ENCODE measurements around the gene EPM2A. TPM values are rescaled to one million over a fixed set of nuclear protein-coding genes. Genes with fewer than 3 reads are reported as not detected.

The EPM2A gene
- total RNA-seq, 1 experiment from 2014 or later: 6.4 TPM

GRCh38 chr6:145652572-145652971 is 82.7 kb downstream of the EPM2A start:
- Histone ChIP-seq H3K79me2 (ENCODE audit: insufficient read depth, low read length) (no peaks in the 10 kb centered on the region), H3K4me3 (replicated peaks in 1 of 2; ENCODE audit: low read depth in 1 of 2, low read length in 2 of 2) (no peak overlapping the region), H3K27me3 (ENCODE audit: insufficient read depth, low read length) (no peaks in the 10 kb centered on the region), H3K4me2 (ENCODE audit: low read length) (no peak overlapping the region), H2AFZ (ENCODE audit: low read depth, low read length, poor library complexity, severe bottlenecking) (no peak overlapping the region), H3K9me3 (ENCODE audit: control insufficient read depth in 1 of 2, insufficient read depth in 1 of 2, low read depth in 1 of 2, low read length in 2 of 2) (no peaks in the 10 kb centered on the region), H3K9ac (ENCODE audit: low read length) (no peak overlapping the region), H4K20me1 (ENCODE audit: insufficient read depth) (no peaks in the 10 kb centered on the region), H3K36me3 (ENCODE audit: control insufficient read depth in 1 of 2, insufficient read depth in 2 of 2, low read length in 2 of 2) (no peaks in the 10 kb centered on the region), H3K27ac (ENCODE audit: low read depth, low read length) (no peak overlapping the region), H3K4me1 (ENCODE audit: control insufficient read depth in 1 of 2, insufficient read depth in 2 of 2, low read length in 2 of 2) (no peaks in the 10 kb centered on the region), H3K9me2 (ENCODE audit: insufficient read depth) (no peaks in the 10 kb centered on the region)
- RAD21 ChIA-PET (ENCODE audit: low non-redundant PET in 1 of 2, low total read pairs in 2 of 2, uncharacterized antibody in 2 of 2, unreplicated experiment in 2 of 2): no interaction called here
- ATAC-seq (no peak), DNase-seq (ENCODE audit: low read depth, low spot score) (no peak)
- POLR2A ChIA-PET: no interaction called here
- CTCF ChIA-PET: no interaction called here
- no TSS peak for BruUV-seq (replicated peaks)
- intact Hi-C loops (cut with micrococcal nuclease): no loop called here
- no peak for TF ChIP-seq REST (IDR thresholded peaks at IDR 0.05; ENCODE audit: low read depth)
- TF ChIP-seq ZBTB33 (IDR thresholded peaks at IDR 0.05; ENCODE audit: extremely low read depth, insufficient replicate concordance, low read length): no peak
- TF ChIP-seq, protein P1, sequence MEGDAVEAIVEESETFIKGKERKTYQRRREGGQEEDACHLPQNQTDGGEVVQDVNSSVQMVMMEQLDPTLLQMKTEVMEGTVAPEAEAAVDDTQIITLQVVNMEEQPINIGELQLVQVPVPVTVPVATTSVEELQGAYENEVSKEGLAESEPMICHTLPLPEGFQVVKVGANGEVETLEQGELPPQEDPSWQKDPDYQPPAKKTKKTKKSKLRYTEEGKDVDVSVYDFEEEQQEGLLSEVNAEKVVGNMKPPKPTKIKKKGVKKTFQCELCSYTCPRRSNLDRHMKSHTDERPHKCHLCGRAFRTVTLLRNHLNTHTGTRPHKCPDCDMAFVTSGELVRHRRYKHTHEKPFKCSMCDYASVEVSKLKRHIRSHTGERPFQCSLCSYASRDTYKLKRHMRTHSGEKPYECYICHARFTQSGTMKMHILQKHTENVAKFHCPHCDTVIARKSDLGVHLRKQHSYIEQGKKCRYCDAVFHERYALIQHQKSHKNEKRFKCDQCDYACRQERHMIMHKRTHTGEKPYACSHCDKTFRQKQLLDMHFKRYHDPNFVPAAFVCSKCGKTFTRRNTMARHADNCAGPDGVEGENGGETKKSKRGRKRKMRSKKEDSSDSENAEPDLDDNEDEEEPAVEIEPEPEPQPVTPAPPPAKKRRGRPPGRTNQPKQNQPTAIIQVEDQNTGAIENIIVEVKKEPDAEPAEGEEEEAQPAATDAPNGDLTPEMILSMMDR (IDR thresholded peaks at IDR 0.05 in 2 of 3, conservative IDR thresholded peaks at IDR 0.05 in 1 of 3; ENCODE audit: borderline replicate concordance in 1 of 3, insufficient read depth in 1 of 3, low read depth in 2 of 3, low read length in 2 of 3): no peak
- no peak for TF ChIP-seq FOSL1 (IDR thresholded peaks at IDR 0.05; ENCODE audit: low read depth)
- TF ChIP-seq POLR2A (IDR thresholded peaks at IDR 0.05; ENCODE audit: borderline replicate concordance, extremely low read depth, insufficient read depth, insufficient read length): no peak
- no peak for TF ChIP-seq POLR2AphosphoS5 (IDR thresholded peaks at IDR 0.05; ENCODE audit: low read depth, low read length)
- TF ChIP-seq YY1 (IDR thresholded peaks at IDR 0.05; ENCODE audit: extremely low read depth, insufficient replicate concordance, low read depth, low read length): no peak
- no peak for TF ChIP-seq ELF1 (IDR thresholded peaks at IDR 0.05; ENCODE audit: borderline replicate concordance, low read depth)
- TF ChIP-seq CBX3 (IDR thresholded peaks at IDR 0.05; ENCODE audit: low read depth): no peak
- no peak for TF ChIP-seq JUND (IDR thresholded peaks at IDR 0.05)
- no peak for TF ChIP-seq SP1 (IDR thresholded peaks at IDR 0.05; ENCODE audit: low read depth)
